Neural crest cell (in vitro differentiated cells): ENCODE data around the gene DNM3. TPM values are rescaled to one million over a fixed set of nuclear protein-coding genes. Genes with fewer than 3 reads are reported as not detected.

ENCODE experiments used
- DNase-seq: peaks from one replicate; pipeline ENCODE4 v3.0.0; 2021; ENCODE audit warnings: low read depth, mixed read lengths, low spot score
- H3K27ac Mint-ChIP-seq: one replicate; pipeline ENCODE4 v1.8.0; 2021; ENCODE audit warnings: mild to moderate bottlenecking, mixed read lengths; ENCODE audit not compliant: unreplicated experiment
- H3K27me3 Mint-ChIP-seq: 2 replicates; pipeline ENCODE4 v1.8.0; 2021; ENCODE audit warnings: low read depth, mild to moderate bottlenecking, mixed read lengths
- H3K36me3 Mint-ChIP-seq: 2 replicates; pipeline ENCODE4 v1.8.0; 2021; ENCODE audit warnings: low read depth, mild to moderate bottlenecking, mixed read lengths
- H3K4me1 Mint-ChIP-seq: 2 replicates; pipeline ENCODE4 v1.8.0; 2021; ENCODE audit warnings: mixed read lengths
- H3K4me3 Mint-ChIP-seq: one replicate; pipeline ENCODE4 v1.8.0; 2021; ENCODE audit warnings: mild to moderate bottlenecking, mixed read lengths
- H3K9me3 Mint-ChIP-seq: 2 replicates; pipeline ENCODE4 v1.8.0; 2021; ENCODE audit warnings: mixed read lengths
- total RNA-seq: library from RNA; stranded (reverse); gene quantifications from 2 replicates; pipeline ENCODE4 v1.2.1, GENCODE V29; 2021
- TF ChIP-seq, protein P1 (sequence below): fragments of 200-600 bp; sonication (generic); conservative IDR thresholded peaks from 2 replicates; pipeline ENCODE4 v1.5.0; 2021; ENCODE audit warnings: antibody characterized with exemption, mild to moderate bottlenecking

The DNM3 gene
- total RNA-seq, 1 donor from 2014 or later, result 3.5 TPM

DNA sequence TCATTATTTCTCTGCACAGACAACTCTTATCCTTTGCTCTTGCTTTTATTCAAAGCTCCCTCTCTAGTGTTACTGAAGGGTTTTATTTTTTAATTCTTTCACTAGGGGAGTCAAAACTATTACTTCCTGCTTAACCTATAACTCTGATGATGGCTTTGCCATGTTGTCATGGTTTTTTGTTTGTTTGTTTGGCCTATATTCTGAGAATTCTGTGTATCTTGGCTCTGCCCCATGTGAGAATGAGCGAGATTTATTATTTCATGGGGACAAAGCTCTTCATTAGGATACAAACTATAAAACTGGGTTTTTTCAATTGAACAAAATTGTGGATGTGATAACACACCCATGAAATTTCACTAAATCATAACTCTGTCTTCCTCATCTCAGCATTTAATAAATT, 388.6 kb downstream of the DNM3 start:
- H3K4me1 Mint-ChIP-seq, result no peaks in the 10 kb centered on the region
- no peaks in the 10 kb centered on the region for H3K27me3 Mint-ChIP-seq
- no peaks in the 10 kb centered on the region for H3K36me3 Mint-ChIP-seq
- peaks cover 8% of the 10 kb centered on the region for H3K9me3 Mint-ChIP-seq
- DNase-seq, result no peak
- no peak overlapping the region for H3K4me3 Mint-ChIP-seq
- no peak overlapping the region for H3K27ac Mint-ChIP-seq
- TF ChIP-seq, protein P1, sequence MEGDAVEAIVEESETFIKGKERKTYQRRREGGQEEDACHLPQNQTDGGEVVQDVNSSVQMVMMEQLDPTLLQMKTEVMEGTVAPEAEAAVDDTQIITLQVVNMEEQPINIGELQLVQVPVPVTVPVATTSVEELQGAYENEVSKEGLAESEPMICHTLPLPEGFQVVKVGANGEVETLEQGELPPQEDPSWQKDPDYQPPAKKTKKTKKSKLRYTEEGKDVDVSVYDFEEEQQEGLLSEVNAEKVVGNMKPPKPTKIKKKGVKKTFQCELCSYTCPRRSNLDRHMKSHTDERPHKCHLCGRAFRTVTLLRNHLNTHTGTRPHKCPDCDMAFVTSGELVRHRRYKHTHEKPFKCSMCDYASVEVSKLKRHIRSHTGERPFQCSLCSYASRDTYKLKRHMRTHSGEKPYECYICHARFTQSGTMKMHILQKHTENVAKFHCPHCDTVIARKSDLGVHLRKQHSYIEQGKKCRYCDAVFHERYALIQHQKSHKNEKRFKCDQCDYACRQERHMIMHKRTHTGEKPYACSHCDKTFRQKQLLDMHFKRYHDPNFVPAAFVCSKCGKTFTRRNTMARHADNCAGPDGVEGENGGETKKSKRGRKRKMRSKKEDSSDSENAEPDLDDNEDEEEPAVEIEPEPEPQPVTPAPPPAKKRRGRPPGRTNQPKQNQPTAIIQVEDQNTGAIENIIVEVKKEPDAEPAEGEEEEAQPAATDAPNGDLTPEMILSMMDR, result no peak

- no peaks in the 10 kb centered on the region for H3K4me1 Mint-ChIP-seq
- no peaks in the 10 kb centered on the region for H3K36me3 Mint-ChIP-seq
- TF ChIP-seq, protein P1, result no peak
- peaks cover 8% of the 10 kb centered on the region for H3K9me3 Mint-ChIP-seq
- no peaks in the 10 kb centered on the region for H3K27me3 Mint-ChIP-seq
- DNase-seq, result no peak
- H3K27ac Mint-ChIP-seq, result no peak overlapping the region
- H3K4me3 Mint-ChIP-seq, result no peak overlapping the region
Measured at GRCh38 chr1:172230526-172230925, 389.2 kb downstream of the DNM3 start.

GRCh38 chr1:172236958-172237357, 395.7 kb downstream of the DNM3 start:
- TF ChIP-seq, protein P1, result no peak
- Mint-ChIP-seq H3K4me3 (no peak overlapping the region), H3K4me1 (peaks cover 14% of the 10 kb centered on the region), H3K9me3 (no peaks in the 10 kb centered on the region), H3K27ac (no peak overlapping the region), H3K36me3 (no peaks in the 10 kb centered on the region), H3K27me3 (no peaks in the 10 kb centered on the region)
- DNase-seq, result no peak

DNA sequence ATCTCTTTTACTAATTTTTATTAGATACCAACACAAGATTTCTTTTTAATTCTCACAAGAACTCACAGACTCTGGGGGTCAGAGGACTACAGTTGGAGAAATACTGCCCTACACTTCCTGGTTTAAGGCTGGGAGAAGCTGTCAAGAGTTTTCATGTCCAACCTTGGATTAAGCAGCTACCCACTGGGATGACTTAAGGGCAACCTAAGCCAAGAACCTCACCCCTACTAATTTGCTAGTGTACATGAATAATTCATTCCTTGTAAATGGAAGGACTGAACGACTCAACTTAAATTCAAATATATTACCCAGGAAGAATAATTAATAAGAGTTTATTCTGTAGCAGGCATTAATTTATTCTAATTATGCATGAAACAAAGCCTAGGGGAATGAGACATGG, 396.9 kb downstream of the DNM3 start:
- Mint-ChIP-seq H3K27me3 (no peaks in the 10 kb centered on the region), H3K4me1 (peaks cover 14% of the 10 kb centered on the region), H3K36me3 (no peaks in the 10 kb centered on the region), H3K4me3 (no peak overlapping the region), H3K9me3 (no peaks in the 10 kb centered on the region), H3K27ac (no peak overlapping the region)
- no peak for DNase-seq
- TF ChIP-seq, protein P1, result no peak

GRCh38 chr1:172238965-172239364, 397.7 kb downstream of the DNM3 start:
- H3K4me1 Mint-ChIP-seq, result peaks cover 14% of the 10 kb centered on the region
- TF ChIP-seq, protein P1, result no peak
- no peaks in the 10 kb centered on the region for H3K9me3 Mint-ChIP-seq
- H3K27ac Mint-ChIP-seq, result no peak overlapping the region
- no peaks in the 10 kb centered on the region for H3K27me3 Mint-ChIP-seq
- H3K36me3 Mint-ChIP-seq, result no peaks in the 10 kb centered on the region
- no peak for DNase-seq
- no peak overlapping the region for H3K4me3 Mint-ChIP-seq

GRCh38 chr1:172239901-172240300, 398.6 kb downstream of the DNM3 start:
- no peak overlapping the region for H3K4me3 Mint-ChIP-seq
- DNase-seq, result no peak

More at GRCh38 chr1:172239901-172240300, 398.6 kb downstream of the DNM3 start:
- no peak overlapping the region for H3K27ac Mint-ChIP-seq
- no peaks in the 10 kb centered on the region for H3K27me3 Mint-ChIP-seq
- H3K4me1 Mint-ChIP-seq, result peaks cover 14% of the 10 kb centered on the region
- no peaks in the 10 kb centered on the region for H3K9me3 Mint-ChIP-seq
- no peaks in the 10 kb centered on the region for H3K36me3 Mint-ChIP-seq
- TF ChIP-seq, protein P1, result no peak
